ENCODE data around the gene CHMP6. TPM values are rescaled to one million over a fixed set of nuclear protein-coding genes. Genes with fewer than 3 reads are reported as not detected.

CHMP6 gene
- total RNA-seq, 4 donors from 2014 or later: 19.8 to 36.7 (median 26.1) TPM

DNA sequence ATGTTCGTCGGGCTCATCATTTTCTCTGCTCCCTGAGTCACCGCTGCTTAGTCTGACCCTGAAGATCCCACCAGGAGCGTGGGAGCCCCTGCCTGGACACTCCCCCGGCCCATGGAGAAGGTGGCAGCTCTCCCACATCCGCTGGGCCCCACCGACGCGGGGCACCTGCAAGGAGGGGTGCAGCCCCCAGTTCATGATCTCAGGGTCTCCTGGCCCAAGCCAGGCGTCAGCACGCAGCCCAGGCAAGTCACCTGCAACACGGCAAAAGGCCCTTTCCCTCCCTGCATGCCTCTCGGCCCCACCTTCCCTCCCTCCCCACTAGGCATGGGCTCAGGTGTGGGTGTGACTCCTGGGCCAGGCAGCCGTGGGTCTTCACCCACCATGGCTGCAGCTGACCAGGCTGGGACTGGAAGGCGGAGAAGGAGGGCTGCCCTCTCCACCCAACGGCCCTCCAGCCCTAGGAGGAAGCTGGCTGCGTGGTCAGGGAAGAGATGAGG, 9.7 kb upstream of the CHMP6 start:
- DNase-seq (ENCODE audit: low spot score in 2 of 2): no peak
- no peak overlapping the region for H3K4me3 ChIP-seq (ENCODE audit: low read depth, poor library complexity, severe bottlenecking)
- TF ChIP-seq POLR2A (IDR thresholded peaks at IDR 0.05): no peak
- TF ChIP-seq, protein P1, sequence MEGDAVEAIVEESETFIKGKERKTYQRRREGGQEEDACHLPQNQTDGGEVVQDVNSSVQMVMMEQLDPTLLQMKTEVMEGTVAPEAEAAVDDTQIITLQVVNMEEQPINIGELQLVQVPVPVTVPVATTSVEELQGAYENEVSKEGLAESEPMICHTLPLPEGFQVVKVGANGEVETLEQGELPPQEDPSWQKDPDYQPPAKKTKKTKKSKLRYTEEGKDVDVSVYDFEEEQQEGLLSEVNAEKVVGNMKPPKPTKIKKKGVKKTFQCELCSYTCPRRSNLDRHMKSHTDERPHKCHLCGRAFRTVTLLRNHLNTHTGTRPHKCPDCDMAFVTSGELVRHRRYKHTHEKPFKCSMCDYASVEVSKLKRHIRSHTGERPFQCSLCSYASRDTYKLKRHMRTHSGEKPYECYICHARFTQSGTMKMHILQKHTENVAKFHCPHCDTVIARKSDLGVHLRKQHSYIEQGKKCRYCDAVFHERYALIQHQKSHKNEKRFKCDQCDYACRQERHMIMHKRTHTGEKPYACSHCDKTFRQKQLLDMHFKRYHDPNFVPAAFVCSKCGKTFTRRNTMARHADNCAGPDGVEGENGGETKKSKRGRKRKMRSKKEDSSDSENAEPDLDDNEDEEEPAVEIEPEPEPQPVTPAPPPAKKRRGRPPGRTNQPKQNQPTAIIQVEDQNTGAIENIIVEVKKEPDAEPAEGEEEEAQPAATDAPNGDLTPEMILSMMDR (IDR thresholded peaks at IDR 0.05): no peak
- intact Hi-C loops (cut with DNase I; ENCODE audit: low total_unique reads): no loop called here
- 55 to 72% methylated on average over 13 to 16 of the region's 17 CpGs for WGBS, 2 donors

DNA sequence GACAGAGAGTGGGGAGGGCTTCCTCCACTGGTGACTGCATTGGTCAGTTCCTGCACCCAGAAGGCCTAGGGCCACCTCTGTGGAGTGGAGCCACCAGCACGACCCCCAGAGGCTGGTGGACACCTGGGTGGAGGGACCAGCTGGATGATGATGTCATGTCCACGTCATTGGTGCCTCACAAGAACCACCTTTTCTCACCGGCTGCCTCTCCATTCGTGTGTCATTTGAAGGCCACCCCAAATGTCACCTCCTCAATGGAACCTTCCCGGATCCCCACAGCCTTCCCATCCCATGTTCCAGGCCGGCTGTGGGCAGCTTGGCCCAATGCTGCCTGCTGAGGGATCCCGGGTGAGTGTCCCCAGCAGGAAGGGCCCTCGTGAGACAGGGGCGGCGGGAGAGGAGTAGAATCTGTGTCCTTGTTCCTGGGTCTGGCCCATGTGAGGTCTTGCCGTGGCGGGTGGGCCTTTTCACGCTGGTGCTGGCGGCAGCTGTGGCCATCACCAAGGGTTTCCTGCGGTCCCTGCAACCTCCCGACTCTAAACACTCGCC, 9.1 kb upstream of the CHMP6 start:
- DNase-seq (ENCODE audit: low spot score in 2 of 2): no peak
- no peak for TF ChIP-seq POLR2A (IDR thresholded peaks at IDR 0.05)
- TF ChIP-seq, protein P1 (IDR thresholded peaks at IDR 0.05): no peak
- H3K4me3 ChIP-seq (ENCODE audit: low read depth, poor library complexity, severe bottlenecking): no peak overlapping the region
- WGBS, 2 donors: 85 to 86% methylated on average over 17 of the region's 17 CpGs
- intact Hi-C loops (cut with DNase I; ENCODE audit: low total_unique reads): no loop called here

DNA sequence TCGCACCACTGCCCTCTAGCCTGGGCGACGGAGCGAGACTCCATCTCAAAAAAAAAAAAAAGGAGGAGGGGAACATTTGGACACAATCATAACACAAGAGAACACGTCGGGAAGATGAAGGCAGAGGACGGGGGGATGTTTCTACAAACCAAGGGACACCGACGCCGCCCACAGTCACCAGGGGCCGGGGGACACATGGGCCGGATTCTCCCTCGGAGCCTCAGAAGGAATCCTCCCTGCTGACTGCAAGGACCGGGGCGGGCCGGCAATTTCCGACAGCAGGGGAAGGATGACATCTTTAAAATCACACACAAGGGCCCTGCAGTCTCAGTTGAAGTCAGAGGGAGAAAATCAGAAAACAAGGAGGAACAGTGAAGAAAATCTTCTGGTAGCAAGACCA, 8.1 kb upstream of the CHMP6 start:
- no peak for DNase-seq (ENCODE audit: low spot score in 2 of 2)
- intact Hi-C loops (cut with DNase I; ENCODE audit: low total_unique reads): no loop called here
- TF ChIP-seq, protein P1 (IDR thresholded peaks at IDR 0.05): no peak
- no peak for TF ChIP-seq POLR2A (IDR thresholded peaks at IDR 0.05)
- 85 to 90% methylated on average over 17 of the region's 17 CpGs for WGBS, 2 donors
- H3K4me3 ChIP-seq (ENCODE audit: low read depth, poor library complexity, severe bottlenecking): no peak overlapping the region

DNA sequence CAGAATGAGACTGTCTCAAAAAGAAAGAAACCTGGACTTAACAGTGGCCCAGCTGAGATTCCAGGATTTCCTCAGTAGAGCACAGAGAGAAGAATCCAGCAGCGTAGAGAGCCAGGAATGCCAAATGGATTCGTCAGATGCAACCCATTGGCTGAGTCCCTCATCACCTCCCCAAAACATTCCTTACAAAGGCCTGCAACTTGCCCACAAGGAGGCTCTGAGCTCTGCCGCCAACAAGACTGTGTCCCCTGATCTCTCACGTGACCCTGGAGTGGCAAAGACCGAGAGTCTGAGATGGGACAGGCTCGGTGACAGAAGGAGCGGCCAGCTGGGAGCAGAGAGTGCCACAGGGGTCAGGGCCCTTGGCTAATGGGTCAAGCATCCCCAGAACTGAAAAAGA, 6.9 kb upstream of the CHMP6 start:
- peak in 1 of 2 donors; percentile 46 for DNase-seq (ENCODE audit: low spot score in 2 of 2)
- WGBS, 2 donors: 63 to 65% methylated on average over 6 to 7 of the region's 7 CpGs
- no peak overlapping the region for H3K4me3 ChIP-seq (ENCODE audit: low read depth, poor library complexity, severe bottlenecking)
- TF ChIP-seq POLR2A (IDR thresholded peaks at IDR 0.05): no peak
- TF ChIP-seq, protein P1 (IDR thresholded peaks at IDR 0.05): no peak
- intact Hi-C loops (cut with DNase I; ENCODE audit: low total_unique reads): loop anchor here (2.0 kb wide), 1 partner anchor 560 kb away; no protein-coding TSS in a partner anchor

DNA sequence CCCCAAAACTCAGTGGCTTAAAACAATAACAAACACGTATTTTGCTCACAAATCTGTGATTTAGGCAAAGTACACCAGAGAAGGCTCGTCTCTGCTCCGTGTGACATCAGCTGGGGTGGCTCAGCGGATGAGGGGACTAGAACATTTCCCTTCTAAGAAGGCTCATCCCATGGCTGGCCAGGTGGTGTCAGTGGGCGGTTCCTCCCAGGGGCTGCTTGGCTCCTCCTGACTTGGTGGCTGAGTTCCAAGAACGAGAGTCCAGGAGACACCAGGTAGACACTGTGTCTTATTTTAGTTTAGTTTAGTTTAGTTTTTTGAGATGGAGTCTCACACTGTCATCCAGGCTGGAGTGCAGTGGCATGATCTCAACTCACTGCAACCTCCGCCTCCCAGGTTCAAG, 5.6 kb upstream of the CHMP6 start:
- no peak for DNase-seq (ENCODE audit: low spot score in 2 of 2)
- WGBS, 2 donors: 87 to 89% methylated on average over 7 of the region's 7 CpGs
- H3K4me3 ChIP-seq (ENCODE audit: low read depth, poor library complexity, severe bottlenecking): no peak overlapping the region
- intact Hi-C loops (cut with DNase I; ENCODE audit: low total_unique reads): no loop called here
- no peak for TF ChIP-seq POLR2A (IDR thresholded peaks at IDR 0.05)
- TF ChIP-seq, protein P1 (IDR thresholded peaks at IDR 0.05): no peak

Measured in lower leg skin (tissue), 4 donors.